ENCODE results near the gene UBE2G2. TPM values are rescaled to one million over a fixed set of nuclear protein-coding genes. Genes with fewer than 3 reads are reported as not detected.

UBE2G2 gene
- total and polyA plus RNA-seq, 10 donors = 39.4 to 125 (median 84.5) TPM

GRCh38 chr21:44817914-44818639 lies 16.5 kb upstream of the UBE2G2 start, which contains the start of gene SUMO3:
TSS of gene SUMO3 (minus strand) at chr21:44818062. CDS start at chr21:44817968, 94 bp downstream.
- Histone ChIP-seq H3K36me3 (peaks cover 0 to 13% (median 5%) of the 10 kb centered on the region in 6 donors), H3K27me3 (replicated peaks in 1 of 7) (no peaks in the 10 kb centered on the region), H3K4me3 (peak within 1 kb of the TSS; percentile 51 to 82 (median 64)), H3K27ac (peak within 1 kb of the TSS; percentile 86 to 96 (median 95)), H3K4me1 (peaks cover 10 to 53% (median 32%) of the 10 kb centered on the region in 6 donors), H3K9me3 (peaks cover 0 to 40% (median 36%) of the 10 kb centered on the region in 8 donors)
- TF ChIP-seq POLR2A (IDR thresholded peaks at IDR 0.05) = peak in 1 of 3 donors; percentile 71
- peak in 1 of 11 experiments; percentile 21 for TF ChIP-seq CTCF (IDR thresholded peaks at IDR 0.05 in 8 of 11, conservative IDR thresholded peaks at IDR 0.05 in 3 of 11)
- TF ChIP-seq POLR2AphosphoS5 (IDR thresholded peaks at IDR 0.05) = peak; percentile 85 to 87 (median 86)
- 0 to 4% (median 1%) methylated on average over 8 to 108 of the region's 108 CpGs for WGBS, 5 donors
- intact Hi-C loops (cut with DNase I; ENCODE audit: low total_unique reads) = loop anchor here (5.0 kb wide), 1 partner anchor 54 kb away; the partner anchor contains the start of gene PTTG1IP
- DNase-seq = peak; percentile 95

GRCh38 chr21:44817506-44817880 lies 15.9 kb upstream of the UBE2G2 start:
- TF ChIP-seq POLR2A (IDR thresholded peaks at IDR 0.05) (no peak), CTCF (IDR thresholded peaks at IDR 0.05 in 8 of 11, conservative IDR thresholded peaks at IDR 0.05 in 3 of 11) (no peak), POLR2AphosphoS5 (IDR thresholded peaks at IDR 0.05) (no peak)
- Histone ChIP-seq H3K9me3 (peaks cover 0 to 34% (median 30%) of the 10 kb centered on the region in 8 donors), H3K27me3 (replicated peaks in 1 of 7) (no peaks in the 10 kb centered on the region), H3K27ac (peak overlapping the region; percentile 86 to 96 (median 95)), H3K4me3 (peak overlapping the region; percentile 51 to 82 (median 64)), H3K36me3 (peaks cover 0 to 19% (median 10%) of the 10 kb centered on the region in 6 donors), H3K4me1 (peaks cover 10 to 58% (median 34%) of the 10 kb centered on the region in 6 donors)
- intact Hi-C loops (cut with DNase I; ENCODE audit: low total_unique reads) = loop anchor here (5.0 kb wide), 1 partner anchor 55 kb away; the partner anchor contains the start of gene PTTG1IP
- WGBS, 5 donors = 0 to 2% (median 1%) methylated on average over 27 to 42 of the region's 43 CpGs
- peak; percentile 98 for DNase-seq

GRCh38 chr21:44816761-44817505 lies 15.3 kb upstream of the UBE2G2 start:
- Histone ChIP-seq H3K36me3 (peaks cover 0 to 25% (median 15%) of the 10 kb centered on the region in 6 donors), H3K9me3 (peaks cover 0 to 28% (median 24%) of the 10 kb centered on the region in 8 donors), H3K4me3 (peak overlapping the region; percentile 31 to 82 (median 64)), H3K27ac (peak overlapping the region in 7 of 8 donors; percentile 86 to 96 (median 95)), H3K27me3 (replicated peaks in 1 of 7) (no peaks in the 10 kb centered on the region), H3K4me1 (peaks cover 10 to 64% (median 35%) of the 10 kb centered on the region in 6 donors)
- WGBS, 5 donors = 61 to 73% (median 66%) methylated on average over 53 to 57 of the region's 57 CpGs
- DNase-seq = no peak
- TF ChIP-seq POLR2A (IDR thresholded peaks at IDR 0.05) (no peak), POLR2AphosphoS5 (IDR thresholded peaks at IDR 0.05) (no peak), CTCF (IDR thresholded peaks at IDR 0.05 in 8 of 11, conservative IDR thresholded peaks at IDR 0.05 in 3 of 11) (no peak)
- intact Hi-C loops (cut with DNase I; ENCODE audit: low total_unique reads) = loop anchor here (5.0 kb wide), 1 partner anchor 55 kb away; the partner anchor contains the start of gene PTTG1IP

All from spleen (tissue), 11 donors.